Liver (tissue), 9 donors: Measurements from ENCODE around the gene SCLY. TPM values are rescaled to one million over a fixed set of nuclear protein-coding genes. Genes with fewer than 3 reads are reported as not detected.
"Not testable (repeated sequence)": the region's sequence is repeated elsewhere in the genome, so short reads cannot be mapped to it uniquely, and the experiment has no call there.

Experiments used
- DNase-seq: peaks from one replicate; pipeline ENCODE4 v3.0.0-alpha.2; 2017; ENCODE audit warnings: low spot score
- H3K27ac ChIP-seq, 2 donors: one replicate each; pipeline ENCODE4 v1.7.0; 2013; ENCODE audit warnings: inconsistent platforms in 2 of 2, low read length in 2 of 2, control low read depth in 1 of 2, low read depth in 1 of 2, mild to moderate bottlenecking in 1 of 2
- H3K27me3 ChIP-seq, 4 donors: one replicate each; pipeline versions ENCODE4 v1.6.1 to v1.7.0; 2013; ENCODE audit warnings: low read length in 3 of 4, inconsistent platforms in 1 of 4, mild to moderate bottlenecking in 1 of 4, moderate library complexity in 1 of 4; ENCODE audit not compliant: control insufficient read depth in 4 of 4, insufficient read depth in 4 of 4
- H3K36me3 ChIP-seq, 4 donors: one replicate each; pipeline versions ENCODE4 v1.6.1 to v1.7.0; 2013; ENCODE audit warnings: low read length in 3 of 4, mild to moderate bottlenecking in 3 of 4, low read depth in 1 of 4, moderate library complexity in 1 of 4; ENCODE audit not compliant: control insufficient read depth in 4 of 4, insufficient read depth in 3 of 4
- H3K4me1 ChIP-seq, 4 donors: one replicate each; pipeline versions ENCODE4 v1.6.1 to v1.7.0; 2013; ENCODE audit warnings: low read length in 3 of 4, mild to moderate bottlenecking in 3 of 4, moderate library complexity in 1 of 4; ENCODE audit not compliant: control insufficient read depth in 4 of 4, insufficient read depth in 4 of 4
- H3K4me3 ChIP-seq, 3 donors: one replicate each; pipeline versions ENCODE4 v1.6.1 to v1.7.0; 2013; ENCODE audit warnings: low read length in 3 of 3, control low read depth in 1 of 3, low read depth in 1 of 3, mild to moderate bottlenecking in 1 of 3
- H3K9ac ChIP-seq, 2 donors: one replicate each; pipeline ENCODE4 v1.7.0; 2013; ENCODE audit warnings: low read length in 2 of 2, mild to moderate bottlenecking in 2 of 2, moderate library complexity in 2 of 2, control low read depth in 1 of 2, low read depth in 1 of 2
- H3K9me3 ChIP-seq, 4 donors: one replicate each; pipeline versions ENCODE4 v1.6.1 to v1.7.0; 2013; ENCODE audit warnings: low read length in 3 of 4; ENCODE audit not compliant: control insufficient read depth in 4 of 4
- ATF3 ChIP-seq: IDR thresholded peaks from 2 replicates; pipeline ENCODE4 v1.6.1; 2016; ENCODE audit warnings: antibody characterized with exemption
- CTCF ChIP-seq: fragments of 150-350 bp; IDR thresholded peaks from 2 replicates; pipeline ENCODE4 v1.5.1; 2017; ENCODE audit warnings: improper control_type of control experiment, low read depth, low read length; ENCODE audit not compliant: missing input control
- EGR1 ChIP-seq, 2 donors: IDR thresholded peaks; 2 replicates each; pipeline ENCODE4 v1.6.1; 2016 to 2018; ENCODE audit warnings: antibody characterized with exemption in 2 of 2, low read depth in 2 of 2
- HNF4A ChIP-seq, 2 donors: conservative IDR thresholded peaks; 2 replicates each; pipeline ENCODE4 v1.6.1; 2016; ENCODE audit warnings: antibody characterized with exemption in 2 of 2, mild to moderate bottlenecking in 2 of 2
- JUND ChIP-seq, 2 donors: IDR thresholded peaks; 2 replicates each; pipeline ENCODE4 v1.6.1; 2016; ENCODE audit warnings: antibody characterized with exemption in 2 of 2
- RAD21 ChIP-seq, 2 donors: IDR thresholded peaks; 2 replicates each; pipeline ENCODE4 v1.6.1; 2016; ENCODE audit warnings: antibody characterized with exemption in 2 of 2, mild to moderate bottlenecking in 2 of 2
- REST ChIP-seq: IDR thresholded peaks from 2 replicates; pipeline ENCODE4 v1.6.1; 2016; ENCODE audit warnings: antibody characterized with exemption, mild to moderate bottlenecking
- SP1 ChIP-seq: IDR thresholded peaks from 2 replicates; pipeline ENCODE4 v1.6.1; 2018; ENCODE audit warnings: antibody characterized with exemption, mild to moderate bottlenecking
- TAF1 ChIP-seq: conservative IDR thresholded peaks from 2 replicates; pipeline ENCODE4 v1.6.1; 2016; ENCODE audit warnings: antibody characterized with exemption, mild to moderate bottlenecking
- WGBS: extraction: QIAGEN DNeasy Blood & Tissue Kit; methylation state at CpG from one replicate; pipeline ENCODE4 v1.1.7; 2013; 5-methylcytosine and 5-hydroxymethylcytosine counted together
- polyA plus RNA-seq, 2 donors: library from polyadenylated mRNA; stranded (reverse) in 1 of 2; unstranded in 1 of 2; fragments of 200-250 nt in 1 of 2; fragments of >200 nt in 1 of 2; fragmentation: Nextera tagmentation in 1 of 2; extraction: Ambion mirVana in 1 of 2; gene quantifications; one replicate each; pipeline versions ENCODE4 v1.2.1 to v1.2.3, GENCODE V29; 2013 to 2015
- total RNA-seq, 2 donors: library from RNA; depleted of rRNA; stranded (reverse); fragments of >200 nt; gene quantifications; one replicate each; pipeline ENCODE4 v1.2.3, GENCODE V29; 2014
- donor health status: healthy.
- donor health status: healthy.
- donor health status: healthy.
- donor health status: healthy.
- donor health status: healthy.

SCLY gene
- total and polyA plus RNA-seq, 4 donors: 21.6 to 39.2 (median 25.0) TPM

GRCh38 chr2:238065071-238065846 lies 4.5 kb downstream of the SCLY start:
- peaks cover 11 to 76% (median 53%) of the 10 kb centered on the region in 4 donors for H3K4me1 ChIP-seq
- no peaks in the 10 kb centered on the region for H3K9me3 ChIP-seq
- peaks cover 3 to 20% (median 6%) of the 10 kb centered on the region in 4 donors for H3K36me3 ChIP-seq
- peak overlapping the region in 2 of 3 donors; percentile 1 to 15 for H3K4me3 ChIP-seq
- peak overlapping the region; percentile 30 to 67 for H3K27ac ChIP-seq
- H3K9ac ChIP-seq: peak overlapping the region in 1 of 2 donors; percentile 50
- TF ChIP-seq SP1 (peak; percentile 50), CTCF (no peak), REST (no peak), RAD21 (IDR thresholded peaks at IDR 0.05) (peak in 1 of 2 donors; percentile 14), TAF1 (no peak), JUND (IDR thresholded peaks at IDR 0.05) (no peak), EGR1 (IDR thresholded peaks at IDR 0.05; ENCODE audit: low read depth in 2 of 2) (no peak)
- no peak for DNase-seq
- 60% methylated on average over 18 of the region's 18 CpGs for WGBS
- H3K27me3 ChIP-seq: no peaks in the 10 kb centered on the region

GRCh38 chr2:238066218-238066617 lies 5.4 kb downstream of the SCLY start:
- H3K4me3 ChIP-seq: no peak overlapping the region
- H3K36me3 ChIP-seq: peaks cover 3 to 20% (median 6%) of the 10 kb centered on the region in 4 donors
- TF ChIP-seq ATF3 (no peak), HNF4A (conservative IDR thresholded peaks at IDR 0.05) (no peak)
- no peak overlapping the region for H3K27ac ChIP-seq
- H3K27me3 ChIP-seq: no peaks in the 10 kb centered on the region
- peaks cover 11 to 77% (median 52%) of the 10 kb centered on the region in 4 donors for H3K4me1 ChIP-seq
- no peak for DNase-seq
- no peak overlapping the region for H3K9ac ChIP-seq
- 92% methylated on average over 9 of the region's 9 CpGs for WGBS
- H3K9me3 ChIP-seq: no peaks in the 10 kb centered on the region

GRCh38 chr2:238066718-238067117 lies 5.9 kb downstream of the SCLY start:
- WGBS: 96% methylated on average over 7 of the region's 7 CpGs
- H3K9me3 ChIP-seq, H3K4me3 ChIP-seq, H3K9ac ChIP-seq, H3K27ac ChIP-seq, DNase-seq, H3K27me3 ChIP-seq: not testable (repeated sequence)
- peaks cover 11 to 72% (median 49%) of the 10 kb centered on the region in 4 donors for H3K4me1 ChIP-seq
- peaks cover 7 to 24% (median 10%) of the 10 kb centered on the region in 4 donors for H3K36me3 ChIP-seq
